Left renal pelvis (tissue), 4 donors: ENCODE measurements around the gene THRAP3. TPM values are rescaled to one million over a fixed set of nuclear protein-coding genes. Genes with fewer than 3 reads are reported as not detected.
"Not testable (repeated sequence)": the region's sequence is repeated elsewhere in the genome, so short reads cannot be mapped to it uniquely, and the experiment has no call there.

Source experiments
- DNase-seq, 4 donors: peaks; one replicate each; pipeline ENCODE4 v3.0.0-alpha.2; 2013; ENCODE audit warnings: low read depth in 4 of 4, low spot score in 3 of 4
- polyA plus RNA-seq, 4 donors: library from polyadenylated mRNA; unstranded; fragments of 120-200 nt; gene quantifications; one replicate each; pipeline ENCODE4 v1.2.1, GENCODE V29; 2013; ENCODE audit not compliant: insufficient read length in 4 of 4

The THRAP3 gene
- polyA plus RNA-seq, 4 donors: 109 to 147 (median 143) TPM

GRCh38 chr1:36206323-36206858 is 17.9 kb upstream of the THRAP3 start:
- no peak for DNase-seq

- DNase-seq: no peak
Measured at GRCh38 chr1:36207339-36207738, 16.9 kb upstream of the THRAP3 start.

- DNase-seq: no peak
Measured at GRCh38 chr1:36208978-36209703, 15.1 kb upstream of the THRAP3 start.

GRCh38 chr1:36211307-36211706 is 12.9 kb upstream of the THRAP3 start:
- DNase-seq: no peak

GRCh38 chr1:36211841-36212240 is 12.4 kb upstream of the THRAP3 start:
- DNase-seq: no peak

- DNase-seq: no peak
Measured at GRCh38 chr1:36212782-36213181, 11.5 kb upstream of the THRAP3 start.

- no peak for DNase-seq
Measured at GRCh38 chr1:36217670-36218069, 6.6 kb upstream of the THRAP3 start.

GRCh38 chr1:36221901-36222300 is 2.3 kb upstream of the THRAP3 start:
- DNase-seq: not testable (repeated sequence)

- DNase-seq: no peak
Measured at GRCh38 chr1:36222481-36223380, 1.5 kb upstream of the THRAP3 start.

GRCh38 chr1:36223381-36223995 is 755 bp upstream of the THRAP3 start:
- peak; percentile 26 to 45 (median 42) for DNase-seq

GRCh38 chr1:36224537-36225282 is 467 bp downstream of the THRAP3 start:
- peak in 3 of 4 donors; percentile 45 to 65 (median 45) for DNase-seq

- no peak for DNase-seq
Measured at GRCh38 chr1:36225283-36225899, 1.1 kb downstream of the THRAP3 start.

- DNase-seq: not testable (repeated sequence)
Measured at GRCh38 chr1:36230279-36230678, 6.0 kb downstream of the THRAP3 start.

- no peak for DNase-seq
Measured at GRCh38 chr1:36231191-36231590, 6.9 kb downstream of the THRAP3 start.

GRCh38 chr1:36232212-36233095 is 8.2 kb downstream of the THRAP3 start:
- no peak for DNase-seq

- no peak for DNase-seq
Measured at GRCh38 chr1:36236302-36236701, 12.1 kb downstream of the THRAP3 start.

- no peak for DNase-seq
Measured at GRCh38 chr1:36238433-36238832, 14.2 kb downstream of the THRAP3 start.

GRCh38 chr1:36239941-36240637 is 15.8 kb downstream of the THRAP3 start:
- DNase-seq: no peak
